ENCODE measurements around the gene HPS1. TPM values are rescaled to one million over a fixed set of nuclear protein-coding genes. Genes with fewer than 3 reads are reported as not detected.

HPS1 gene
- 31.6 and 34.4 TPM in 2 replicates for total RNA-seq

GRCh38 chr10:98446661-98447221 lies at the start of gene HPS1:
TSS of gene HPS1 (minus strand) at chr10:98446935. CDS start at chr10:98443240, 3,695 bp downstream.

GRCh38 chr10:98414932-98415730 lies 31.6 kb downstream of the HPS1 start, which contains the start of gene PYROXD2:
TSS of gene PYROXD2 (minus strand) at chr10:98415182. CDS start at chr10:98415135, 47 bp downstream.

Other genes starting within 250 kb of the HPS1 start
- gene LOXL4, start 178.7 kb downstream of the HPS1 start, total RNA-seq = 0.04 and 0.16 TPM in 2 replicates
- 1.5 and 1.6 TPM in 2 replicates for gene PYROXD2, start 31.8 kb downstream of the HPS1 start, total RNA-seq

Data from hair follicular keratinocyte (primary cell).